A549 (cell line): Measurements from ENCODE around the gene TRAPPC6A.

Experiments used
- CTCF ChIP-seq: fragments of >200 bp; sonication (Bioruptor Twin); formaldehyde crosslinking; IDR thresholded peaks from 3 replicates; pipeline ENCODE4 v1.5.1; 2016
- ELK1 ChIP-seq: fragments of 150-350 bp; IDR thresholded peaks from 2 replicates; pipeline ENCODE4 v1.6.1; 2014; ENCODE audit warnings: low read depth, mild to moderate bottlenecking, low read length
- EP300 ChIP-seq, 2 experiments: fragments of >200 bp; sonication (Bioruptor Twin); formaldehyde crosslinking; IDR thresholded peaks; 2 replicates in 1 of 2; 3 replicates in 1 of 2; pipeline ENCODE4 v1.6.1; 2016 to 2017
- HOXA7 ChIP-seq: fragments of 250-450 bp; sonication (Bioruptor Pico); IDR thresholded peaks from 2 replicates; pipeline ENCODE4 v1.5.0; 2020; ENCODE audit warnings: mild to moderate bottlenecking, moderate library complexity
- PBX3 ChIP-seq: IDR thresholded peaks from 2 replicates; pipeline ENCODE4 v1.6.1; 2012
- PHF8 ChIP-seq: fragments of 200-600 bp; sonication (generic); IDR thresholded peaks from 2 replicates; pipeline ENCODE4 v1.6.1; 2016; ENCODE audit warnings: low read depth, mild to moderate bottlenecking, antibody characterized with exemption, moderate library complexity, borderline replicate concordance
- POLR2A ChIP-seq: IDR thresholded peaks from 2 replicates; pipeline ENCODE4 v1.6.1; 2012; ENCODE audit warnings: mild to moderate bottlenecking, low read length
- RCOR1 ChIP-seq: fragments of 150-350 bp; IDR thresholded peaks from 2 replicates; pipeline ENCODE4 v1.6.1; 2014; ENCODE audit warnings: antibody characterized with exemption, low read length, low read depth
- RFX5 ChIP-seq: fragments of 450-650 bp; IDR thresholded peaks from 2 replicates; pipeline ENCODE4 v1.7.1; 2014; ENCODE audit warnings: antibody characterized with exemption, mild to moderate bottlenecking, moderate library complexity

- no peak for TF ChIP-seq HOXA7 (CRISPR knock-in tag)
- TF ChIP-seq RCOR1, result no peak
- TF ChIP-seq EP300 (IDR thresholded peaks at IDR 0.05), result no peak
- TF ChIP-seq CTCF, result no peak
- no peak for TF ChIP-seq PBX3
- TF ChIP-seq ELK1, result no peak
- TF ChIP-seq POLR2A, result no peak
- TF ChIP-seq PHF8, result no peak
- no peak for TF ChIP-seq RFX5
Measured at GRCh38 chr19:45158503-45159209, 19.4 kb downstream of the TRAPPC6A start.
